B cell (primary cell): ENCODE results near the gene BCAM. TPM values are rescaled to one million over a fixed set of nuclear protein-coding genes. Genes with fewer than 3 reads are reported as not detected.

ENCODE experiments used
- ATAC-seq: fragments of 200-7000 bp; cut with Tn5 transposase; one replicate; pipeline ENCODE4 v1.10.0; 2021; ENCODE audit warnings: low read depth, mild to moderate bottlenecking, moderate number of reproducible peaks, moderate library complexity
- CTCF ChIA-PET: fragments of 350-600 bp; sonication (Branson Sonifier 250); formaldehyde crosslinking; loops from one replicate; lab custom pipeline; 2021; ENCODE audit warnings: antibody characterized with exemption, inconsistent platforms; lab: Charles Lee
- POLR2A ChIA-PET: fragments of 350-600 bp; sonication (Branson Sonifier 250); formaldehyde crosslinking; loops from one replicate; lab custom pipeline; 2021; ENCODE audit warnings: antibody characterized with exemption; lab: Charles Lee
- DNase-seq: peaks from one replicate; pipeline ENCODE4 v3.0.0; 2013
- H2AFZ ChIP-seq: 2 replicates; pipeline ENCODE4 v1.6.1; 2012; ENCODE audit warnings: mild to moderate bottlenecking, low read depth, low read length; ENCODE audit not compliant: insufficient read depth, poor library complexity, severe bottlenecking
- H3K27ac ChIP-seq, 2 donors: 1 replicate in 1 of 2; 2 replicates in 1 of 2; pipeline ENCODE4 v1.5.1; 2012 to 2013; ENCODE audit warnings: low read length in 2 of 2, mild to moderate bottlenecking in 2 of 2, moderate library complexity in 1 of 2
- H3K27me3 ChIP-seq, 4 experiments: fragments of 200-600 bp in 1 of 4; sonication (generic) in 1 of 4; replicated peaks in 1 of 4; 1 replicate in 2 of 4; 2 replicates in 2 of 4; pipeline versions ENCODE4 v1.6.1 to v1.7.0; 2013 to 2016; ENCODE audit warnings: low read length in 3 of 4, mild to moderate bottlenecking in 2 of 4, mixed read lengths in 1 of 4, moderate library complexity in 1 of 4; ENCODE audit not compliant: insufficient read depth in 4 of 4, control insufficient read depth in 3 of 4; ENCODE audit errors: control extremely low read depth in 1 of 4
- H3K36me3 ChIP-seq, 2 experiments: replicated peaks in 1 of 2; 1 replicate in 1 of 2; 2 replicates in 1 of 2; pipeline versions ENCODE4 v1.6.1 to v1.7.1; 2013; ENCODE audit warnings: low read length in 1 of 2; ENCODE audit not compliant: insufficient read depth in 2 of 2, control insufficient read depth in 1 of 2; ENCODE audit errors: control extremely low read depth in 1 of 2, extremely low read depth in 1 of 2
- H3K4me1 ChIP-seq, 2 donors: fragments of 200-600 bp in 1 of 2; sonication (generic) in 1 of 2; 1 replicate in 1 of 2; 2 replicates in 1 of 2; pipeline versions ENCODE4 v1.5.1 to v1.6.1; 2013 to 2017; ENCODE audit warnings: low read length in 2 of 2; ENCODE audit not compliant: control insufficient read depth in 2 of 2, insufficient read depth in 2 of 2
- H3K4me2 ChIP-seq: replicated peaks from 2 replicates; pipeline ENCODE3; 2012; ENCODE audit warnings: mild to moderate bottlenecking, low read depth, low read length; ENCODE audit not compliant: poor library complexity, severe bottlenecking
- H3K4me3 ChIP-seq, 5 experiments: fragments of 200-600 bp in 1 of 5; sonication (generic) in 1 of 5; 1 replicate in 3 of 5; 2 replicates in 2 of 5; pipeline versions ENCODE4 v1.5.1 to v1.7.0; 2011 to 2016; ENCODE audit warnings: low read length in 4 of 5, mild to moderate bottlenecking in 4 of 5, low read depth in 2 of 5, control low read depth in 1 of 5, moderate library complexity in 1 of 5; ENCODE audit not compliant: insufficient read depth in 1 of 5; ENCODE audit errors: control extremely low read depth in 1 of 5, extremely low read depth in 1 of 5
- H3K79me2 ChIP-seq: fragments of 200-600 bp; sonication (generic); one replicate; pipeline ENCODE4 v1.6.0; 2016; ENCODE audit warnings: low read length; ENCODE audit not compliant: control insufficient read depth, insufficient read depth
- H3K9ac ChIP-seq: fragments of 200-600 bp; sonication (generic); 2 replicates; pipeline ENCODE4 v1.6.1; 2017; ENCODE audit warnings: mild to moderate bottlenecking, low read length, moderate library complexity
- H3K9me3 ChIP-seq, 3 donors: one replicate each; pipeline versions ENCODE4 v1.6.1 to v1.7.1; 2013; ENCODE audit warnings: low read length in 2 of 3; ENCODE audit not compliant: control insufficient read depth in 2 of 3, insufficient read depth in 1 of 3; ENCODE audit errors: control extremely low read depth in 1 of 3
- H4K20me1 ChIP-seq: 2 replicates; pipeline ENCODE4 v1.6.0; 2012; ENCODE audit warnings: mild to moderate bottlenecking, low read length; ENCODE audit not compliant: insufficient read depth, control insufficient read depth, poor library complexity, severe bottlenecking
- H3K27ac Mint-ChIP-seq: one replicate; pipeline ENCODE4 v1.8.0; 2021; ENCODE audit warnings: mixed read lengths
- H3K27me3 Mint-ChIP-seq: one replicate; pipeline ENCODE4 v1.8.0; 2021; ENCODE audit warnings: mixed read lengths
- H3K4me1 Mint-ChIP-seq: one replicate; pipeline ENCODE4 v1.8.0; 2021; ENCODE audit warnings: mixed read lengths
- H3K4me3 Mint-ChIP-seq: one replicate; pipeline ENCODE4 v1.8.0; 2021; ENCODE audit warnings: mixed read lengths
- H3K9me3 Mint-ChIP-seq: one replicate; pipeline ENCODE4 v1.8.0; 2022; ENCODE audit warnings: mixed read lengths; ENCODE audit not compliant: insufficient read depth
- CTCF ChIP-seq: fragments of 200-600 bp; IDR thresholded peaks from one replicate; pipeline ENCODE4 v1.8.0; 2022; ENCODE audit warnings: antibody characterized with exemption, mild to moderate bottlenecking
- EZH2 ChIP-seq: IDR thresholded peaks from 2 replicates; pipeline ENCODE4 v1.6.1; 2012; ENCODE audit warnings: borderline replicate concordance, low read depth, mild to moderate bottlenecking, moderate library complexity, low read length; ENCODE audit not compliant: insufficient read depth, poor library complexity, severe bottlenecking
- WGBS: methylation state at CpG from one replicate; pipeline ENCODE4 v1.1.5; 2013; ENCODE audit warnings: missing lambda C conversion rate; ENCODE audit not compliant: insufficient coverage; 5-methylcytosine and 5-hydroxymethylcytosine counted together
- intact Hi-C: fragments of 100-400 bp; cut with micrococcal nuclease; formaldehyde crosslinking; loops from one replicate; pipeline ENCODE4 v1.10.0; 2022
- polyA plus RNA-seq: library from polyadenylated mRNA; depleted of rRNA; stranded (reverse); fragments of >200 nt; gene quantifications from 2 replicates; pipeline ENCODE4 v1.2.3, GENCODE V29; 2012
- total RNA-seq, 2 donors: library from RNA; stranded (reverse); fragments of 120-200 nt in 1 of 2; gene quantifications; 1 replicate in 1 of 2; 2 replicates in 1 of 2; pipeline versions ENCODE4 v1.2.3 to v1.2.4, GENCODE V29; 2013 to 2022

The BCAM gene
- total and polyA plus RNA-seq, 2 donors (not counting 1 experiment from before 2014, with no cell fraction given), result not detected

- H3K9me3 Mint-ChIP-seq, result peaks cover 3% of the 10 kb centered on the region
- Histone ChIP-seq H4K20me1 (no peaks in the 10 kb centered on the region), H3K4me1 (peaks cover 15% of the 10 kb centered on the region in 2 donors), H3K36me3 (no peaks in the 10 kb centered on the region), H3K27me3 (peaks cover 0 to 13% (median 5%) of the 10 kb centered on the region in 4 experiments), H3K79me2 (no peaks in the 10 kb centered on the region), H3K9ac (no peak overlapping the region), H3K4me3 (no peak overlapping the region), H2AFZ (no peak overlapping the region), H3K9me3 (peaks cover 0 to 8% (median 0%) of the 10 kb centered on the region in 3 donors), H3K27ac (no peak overlapping the region), H3K4me2 (no peak overlapping the region)
- POLR2A ChIA-PET, result no interaction called here
- no peak for ATAC-seq
- peaks cover 13% of the 10 kb centered on the region for H3K4me1 Mint-ChIP-seq
- 42% methylated on average over 2 of the region's 3 CpGs for WGBS
- H3K27ac Mint-ChIP-seq, result no peak overlapping the region
- TF ChIP-seq EZH2, result no peak
- TF ChIP-seq CTCF, result no peak
- CTCF ChIA-PET, result no interaction called here
- DNase-seq, result no peak
- H3K4me3 Mint-ChIP-seq, result no peak overlapping the region
- H3K27me3 Mint-ChIP-seq, result peaks cover 9% of the 10 kb centered on the region
- intact Hi-C loops, result loop anchor here (10.0 kb wide), 3 partner anchors 66 to 186 kb away; partner anchors contain the start of gene CBLC
Measured at GRCh38 chr19:44841231-44841630, 32.3 kb downstream of the BCAM start.

GRCh38 chr19:44845286-44845611, 36.3 kb downstream of the BCAM start:
- Histone ChIP-seq H3K9me3 (peaks cover 0 to 22% (median 0%) of the 10 kb centered on the region in 3 donors), H3K27ac (no peak overlapping the region), H3K4me3 (peak overlapping the region; percentile 19 to 64 (median 47)), H4K20me1 (no peaks in the 10 kb centered on the region), H3K36me3 (no peaks in the 10 kb centered on the region), H3K4me1 (peaks cover 35% of the 10 kb centered on the region in 2 donors), H2AFZ (peak overlapping the region; percentile 74), H3K27me3 (peaks cover 0 to 42% (median 19%) of the 10 kb centered on the region in 4 experiments), H3K4me2 (peak overlapping the region; percentile 90), H3K9ac (peak overlapping the region; percentile 62), H3K79me2 (no peaks in the 10 kb centered on the region)
- TF ChIP-seq EZH2, result no peak
- no peak for TF ChIP-seq CTCF
- DNase-seq (no peak), ATAC-seq (no peak)
- WGBS, result 17% methylated on average over 12 of the region's 12 CpGs
- Mint-ChIP-seq H3K27ac (no peak overlapping the region), H3K4me3 (peak overlapping the region; percentile 83), H3K4me1 (peaks cover 22% of the 10 kb centered on the region), H3K27me3 (peaks cover 38% of the 10 kb centered on the region), H3K9me3 (peaks cover 3% of the 10 kb centered on the region)
- intact Hi-C loops, result loop anchor here (10.0 kb wide), 3 partner anchors 70 to 190 kb away; partner anchors contain the start of gene CBLC
- POLR2A ChIA-PET, result interaction anchor here (0.6 to 0.7 kb wide), 2 partner anchors 207 to 484 kb away, joined by 5 to 6 read pairs; no protein-coding TSS in a partner anchor
- CTCF ChIA-PET, result interaction anchor here (1.4 kb wide), 1 partner anchor 121 kb away, joined by 7 read pairs; no protein-coding TSS in a partner anchor
